ENCODE measurements around the gene PPFIA1. TPM values are rescaled to one million over a fixed set of nuclear protein-coding genes. Genes with fewer than 3 reads are reported as not detected.

Gene PPFIA1
- total and polyA plus RNA-seq, 2 of the 8 experiments (the other 6 are each of a cell fraction or from before 2014, with no cell fraction given), result 44.3 to 73.5 TPM

GRCh38 chr11:70323806-70324205 lies 53.3 kb downstream of the PPFIA1 start:
- POLR2A ChIA-PET (ENCODE audit: partially characterized antibody), result interaction anchor here (1.6 to 2.4 kb wide), 2 partner anchors 11 to 16 kb away, joined by 7 to 16 read pairs; no protein-coding TSS in a partner anchor
- Histone ChIP-seq H2BK15ac (ENCODE audit: low read length) (no peak overlapping the region), H3K9ac (replicated peaks in 1 of 4; ENCODE audit: extremely low read depth in 1 of 4, low read depth in 3 of 4, low read length in 3 of 4) (no peak overlapping the region), H4K5ac (ENCODE audit: insufficient read length, low read depth, low read length) (no peak overlapping the region), H3K4me3 (ENCODE audit: extremely low read depth in 1 of 4, insufficient read depth in 2 of 4, low read depth in 3 of 4, low read length in 4 of 4) (no peak overlapping the region), H3K9me3 (ENCODE audit: insufficient read depth in 2 of 2, low read depth in 1 of 2, low read length in 1 of 2) (no peaks in the 10 kb centered on the region), H3K79me2 (ENCODE audit: control insufficient read depth in 1 of 2, insufficient read depth in 2 of 2, low read length in 2 of 2) (peaks cover 0 to 16% of the 10 kb centered on the region in 2 experiments; a peak in 2 of 4 replicates), H2AFZ (ENCODE audit: low read length) (no peak overlapping the region), H3K23me2 (ENCODE audit: low read depth, low read length) (no peaks in the 10 kb centered on the region), H2BK5ac (ENCODE audit: low read depth, low read length) (no peak overlapping the region), H3K18ac (ENCODE audit: extremely low read depth, low read length) (no peak overlapping the region), H3K4me1 (replicated peaks in 1 of 4; ENCODE audit: control insufficient read depth in 3 of 4, insufficient read depth in 4 of 4, low read length in 3 of 4) (peaks cover 0 to 8% (median 1%) of the 10 kb centered on the region in 4 experiments; a peak in 2 of 7 replicates), H4K91ac (replicated peaks; ENCODE audit: insufficient read length, low read length) (no peak overlapping the region), H4K8ac (ENCODE audit: extremely low read depth, insufficient read depth, low read length) (no peak overlapping the region), H3K56ac (replicated peaks; ENCODE audit: insufficient read length, low read depth, low read length) (no peak overlapping the region), H3K14ac (ENCODE audit: insufficient read length) (no peak overlapping the region), H4K20me1 (replicated peaks in 1 of 2; ENCODE audit: control insufficient read depth in 1 of 2, insufficient read depth in 2 of 2, low read length in 2 of 2) (peaks cover 2 to 11% of the 10 kb centered on the region in 2 experiments), H3K27ac (ENCODE audit: low read depth, low read length) (no peak overlapping the region), H3K23ac (ENCODE audit: insufficient read length) (no peak overlapping the region), H3K4me2 (ENCODE audit: insufficient read depth in 1 of 2, low read depth in 2 of 2, low read length in 2 of 2) (no peak overlapping the region), H2AK5ac (ENCODE audit: low read depth, low read length) (no peak overlapping the region), H3K79me1 (ENCODE audit: low read depth, low read length) (peaks cover 4% of the 10 kb centered on the region), H3K27me3 (replicated peaks in 1 of 4; ENCODE audit: control insufficient read depth in 3 of 4, extremely low read depth in 1 of 4, insufficient read depth in 3 of 4, low read length in 3 of 4) (no peaks in the 10 kb centered on the region), H2BK120ac (replicated peaks; ENCODE audit: low read depth, low read length) (no peak overlapping the region), H2BK12ac (ENCODE audit: low read depth, low read length) (no peak overlapping the region), H3K4ac (replicated peaks; ENCODE audit: insufficient read length, low read depth, low read length) (no peak overlapping the region), H2BK20ac (ENCODE audit: low read length) (no peak overlapping the region), H3K36me3 (ENCODE audit: control insufficient read depth in 2 of 4, insufficient read depth in 4 of 4, low read length in 3 of 4) (peaks cover 4 to 62% (median 27%) of the 10 kb centered on the region in 4 experiments)
- CTCF ChIA-PET (ENCODE audit: partially characterized antibody), result interaction anchor here (1.2 to 2.5 kb wide), 3 partner anchors 8 to 20 kb away, joined by 3 to 11 read pairs (median 3); no protein-coding TSS in a partner anchor
- FAIRE-seq (no peak), DNase-seq (ENCODE audit: low read depth in 1 of 2, low spot score in 2 of 2) (no peak)
- WGBS, 2 experiments (ENCODE audit: extremely low coverage in 1 of 2, insufficient coverage in 1 of 2, insufficient read length in 1 of 2, insufficient replicate concordance in 2 of 2, low coverage in 1 of 2, low lambda C conversion rate in 2 of 2, missing lambda C conversion rate in 1 of 2), result 64% methylated on average over 1 of the region's 1 CpG; no CpG with 5 or more reads in 1 of the 2 experiments
- TF ChIP-seq, protein P1, sequence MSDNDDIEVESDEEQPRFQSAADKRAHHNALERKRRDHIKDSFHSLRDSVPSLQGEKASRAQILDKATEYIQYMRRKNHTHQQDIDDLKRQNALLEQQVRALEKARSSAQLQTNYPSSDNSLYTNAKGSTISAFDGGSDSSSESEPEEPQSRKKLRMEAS (IDR thresholded peaks at IDR 0.05), result no peak
- TF ChIP-seq RNF2 (IDR thresholded peaks at IDR 0.05; ENCODE audit: borderline replicate concordance, low read depth, low read length, missing control alignments, poor library complexity, severe bottlenecking), result no peak

Data from H1 (cell line).